Choroid plexus epithelial cell (primary cell): Measurements from ENCODE around the gene NSFL1C.
"Not testable (repeated sequence)": the region's sequence is repeated elsewhere in the genome, so short reads cannot be mapped to it uniquely, and the experiment has no call there.

ENCODE experiments used
- DNase-seq: peaks from one replicate; pipeline ENCODE4 v3.0.0-alpha.2; 2010; ENCODE audit warnings: low read depth
- H3K4me3 ChIP-seq: 2 replicates; pipeline ENCODE4 v1.5.1; 2011; ENCODE audit warnings: low read depth, mild to moderate bottlenecking, control low read depth, low read length, moderate library complexity
- TF ChIP-seq, protein P1 (sequence below): conservative IDR thresholded peaks from 2 replicates; pipeline ENCODE4 v1.5.1; 2011; ENCODE audit warnings: low read depth, mild to moderate bottlenecking, control low read depth, inconsistent platforms, low read length, moderate library complexity

Gene NSFL1C

DNA sequence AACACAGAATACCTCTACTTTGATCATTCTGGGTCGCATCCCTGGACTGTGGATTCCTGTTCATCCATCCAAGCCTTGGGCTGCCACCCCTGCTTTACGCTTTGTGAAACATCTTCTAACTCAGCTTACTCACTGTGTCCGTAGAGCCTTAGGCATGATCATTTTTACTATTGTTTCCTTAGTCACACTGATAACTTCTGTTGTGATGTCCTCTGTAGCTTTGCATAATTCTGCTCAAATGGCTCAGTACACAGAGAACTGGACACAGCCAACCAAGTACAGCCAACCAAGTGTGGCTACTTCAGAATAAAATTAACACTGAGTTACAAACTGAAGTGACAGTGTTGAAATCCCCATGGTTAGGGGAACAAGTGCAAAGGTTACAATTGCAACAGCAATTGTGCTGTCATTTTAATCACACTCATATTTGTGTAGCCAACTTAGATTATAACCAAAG is 65.2 kb downstream of the NSFL1C start:
- no peak overlapping the region for H3K4me3 ChIP-seq
- TF ChIP-seq, protein P1, sequence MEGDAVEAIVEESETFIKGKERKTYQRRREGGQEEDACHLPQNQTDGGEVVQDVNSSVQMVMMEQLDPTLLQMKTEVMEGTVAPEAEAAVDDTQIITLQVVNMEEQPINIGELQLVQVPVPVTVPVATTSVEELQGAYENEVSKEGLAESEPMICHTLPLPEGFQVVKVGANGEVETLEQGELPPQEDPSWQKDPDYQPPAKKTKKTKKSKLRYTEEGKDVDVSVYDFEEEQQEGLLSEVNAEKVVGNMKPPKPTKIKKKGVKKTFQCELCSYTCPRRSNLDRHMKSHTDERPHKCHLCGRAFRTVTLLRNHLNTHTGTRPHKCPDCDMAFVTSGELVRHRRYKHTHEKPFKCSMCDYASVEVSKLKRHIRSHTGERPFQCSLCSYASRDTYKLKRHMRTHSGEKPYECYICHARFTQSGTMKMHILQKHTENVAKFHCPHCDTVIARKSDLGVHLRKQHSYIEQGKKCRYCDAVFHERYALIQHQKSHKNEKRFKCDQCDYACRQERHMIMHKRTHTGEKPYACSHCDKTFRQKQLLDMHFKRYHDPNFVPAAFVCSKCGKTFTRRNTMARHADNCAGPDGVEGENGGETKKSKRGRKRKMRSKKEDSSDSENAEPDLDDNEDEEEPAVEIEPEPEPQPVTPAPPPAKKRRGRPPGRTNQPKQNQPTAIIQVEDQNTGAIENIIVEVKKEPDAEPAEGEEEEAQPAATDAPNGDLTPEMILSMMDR = no peak
- DNase-seq = no peak

DNA sequence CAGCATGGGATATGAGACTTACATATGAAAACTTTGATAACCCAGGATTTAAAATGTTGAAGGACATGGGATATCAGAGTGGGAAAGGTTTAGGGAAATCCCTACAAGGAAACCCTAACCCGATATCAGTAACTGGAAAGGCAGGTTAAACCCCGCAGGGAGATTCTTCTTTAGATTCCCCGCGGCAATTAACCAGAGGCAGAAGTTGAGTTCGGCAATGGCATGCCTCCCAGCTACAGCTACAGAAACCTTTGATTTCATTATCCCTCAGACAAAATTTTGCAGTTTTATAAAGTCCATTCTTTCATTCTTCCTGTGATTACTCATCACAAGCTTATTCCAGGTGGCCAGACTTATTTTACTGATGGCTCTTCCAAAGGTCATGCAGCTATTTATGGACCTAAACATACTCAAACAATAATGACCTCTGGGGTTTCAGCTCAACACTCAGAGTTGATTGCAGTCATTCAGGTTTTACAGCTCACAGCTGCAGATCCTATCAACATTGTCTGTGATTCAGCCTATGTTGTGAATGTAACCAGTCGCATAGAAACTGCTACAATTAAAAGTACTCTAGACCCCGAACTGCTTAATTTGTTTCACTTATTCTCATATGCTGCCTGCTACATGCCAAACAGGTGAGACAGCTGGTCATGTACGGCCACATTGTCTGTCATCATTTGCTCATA is 66.8 kb downstream of the NSFL1C start:
- not testable (repeated sequence) for H3K4me3 ChIP-seq
- DNase-seq = peak; percentile 57

DNA sequence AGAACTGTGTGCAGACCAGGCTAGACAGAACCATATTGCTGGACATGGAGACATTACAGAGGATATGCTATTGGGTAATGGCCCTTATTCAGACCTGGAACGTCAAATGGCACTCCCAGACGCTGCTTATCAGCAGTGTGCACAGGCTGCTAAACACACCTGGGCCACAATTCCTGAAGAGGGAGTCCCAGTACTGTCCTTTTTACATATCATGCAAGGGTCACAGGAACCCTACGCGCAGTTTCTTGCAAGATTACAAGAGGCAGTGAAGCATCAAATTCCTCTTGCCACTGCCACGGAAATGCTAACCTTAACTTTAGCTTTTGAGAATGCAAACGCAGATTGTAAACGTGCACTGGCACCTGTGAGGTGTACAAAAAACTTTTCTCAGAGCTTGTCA is 68.5 kb downstream of the NSFL1C start:
- not testable (repeated sequence) for H3K4me3 ChIP-seq, DNase-seq

DNA sequence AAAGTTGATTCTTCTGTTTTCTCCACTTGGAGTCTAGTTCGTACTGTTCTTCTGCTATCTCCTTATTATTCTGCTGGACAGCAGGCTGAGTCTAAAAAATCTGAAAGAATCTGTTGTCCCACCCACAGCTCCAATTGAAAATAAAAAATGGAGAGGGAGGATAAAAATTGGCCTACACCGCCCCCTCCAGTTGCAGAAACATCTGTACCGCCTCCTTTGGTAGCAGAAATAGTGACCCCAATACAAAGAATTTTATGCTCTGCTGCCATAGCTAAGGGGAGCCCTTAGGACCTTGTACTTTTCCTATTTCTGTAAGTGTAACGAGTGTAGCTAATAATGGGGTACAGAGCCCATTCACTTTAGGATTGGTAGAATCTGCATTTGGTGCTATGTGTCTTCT is 68.9 kb downstream of the NSFL1C start:
- no peak overlapping the region for H3K4me3 ChIP-seq
- TF ChIP-seq, protein P1 = peak; percentile 52
- peak; percentile 49 for DNase-seq

DNA sequence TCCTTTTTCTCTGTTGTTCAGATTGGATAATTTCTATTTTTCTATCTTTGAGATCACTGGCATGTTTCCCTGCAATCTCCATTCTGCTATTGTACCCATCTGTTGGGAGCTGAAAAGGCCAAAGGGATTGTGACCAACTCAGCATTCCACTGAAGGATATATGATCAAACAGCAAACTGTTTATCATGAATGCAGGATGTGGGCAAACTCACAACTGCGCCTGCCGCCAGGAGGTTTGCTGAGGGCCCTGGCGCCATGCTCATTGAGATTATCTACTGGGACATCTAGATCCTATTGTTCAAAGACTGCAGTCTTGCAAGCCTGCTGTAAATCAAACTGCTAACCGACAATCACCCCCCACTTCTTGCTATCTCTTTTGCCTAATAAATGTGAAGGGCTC is 69.9 kb downstream of the NSFL1C start:
- TF ChIP-seq, protein P1 = no peak
- H3K4me3 ChIP-seq = no peak overlapping the region
- no peak for DNase-seq

DNA sequence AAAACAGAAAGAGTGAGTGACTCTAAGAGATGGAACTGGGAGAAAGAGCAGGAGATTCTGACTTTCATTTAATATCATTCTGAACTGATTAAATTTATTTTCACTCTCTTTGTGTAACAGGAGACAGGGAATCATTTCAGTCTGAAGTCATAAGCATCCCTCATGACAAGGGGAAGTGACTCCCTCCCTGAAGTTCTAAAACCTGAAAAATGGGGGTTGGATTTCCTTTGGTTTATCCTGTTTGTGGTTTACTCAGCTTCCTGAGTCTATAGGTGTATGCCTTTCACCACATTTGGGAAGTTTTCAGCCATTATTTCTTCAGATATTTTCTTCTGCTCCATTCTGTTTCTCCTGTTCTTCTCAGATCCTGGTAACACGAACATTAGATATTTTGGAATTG is 70.4 kb downstream of the NSFL1C start:
- no peak overlapping the region for H3K4me3 ChIP-seq
- no peak for DNase-seq
- TF ChIP-seq, protein P1 = no peak

DNA sequence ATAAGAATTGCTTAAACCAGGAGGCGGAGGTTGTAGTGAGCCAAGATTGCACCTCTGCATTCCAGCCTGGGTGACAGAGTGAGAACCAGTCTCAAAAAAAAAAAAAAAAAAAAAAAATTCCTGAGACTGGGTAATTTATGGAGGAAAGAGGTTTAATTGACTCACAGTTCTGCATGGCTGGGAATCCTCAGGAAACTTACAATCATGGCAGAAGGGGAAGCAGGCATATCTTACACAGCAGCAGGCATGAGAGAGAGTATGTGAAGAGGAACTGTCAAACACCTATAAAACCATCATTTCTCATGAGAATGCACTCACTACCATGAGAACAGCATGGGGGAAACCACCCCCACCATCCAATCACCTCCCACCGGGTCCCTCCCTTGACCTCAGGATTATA is 72.0 kb downstream of the NSFL1C start:
- H3K4me3 ChIP-seq = no peak overlapping the region
- DNase-seq = no peak
- TF ChIP-seq, protein P1 = no peak

DNA sequence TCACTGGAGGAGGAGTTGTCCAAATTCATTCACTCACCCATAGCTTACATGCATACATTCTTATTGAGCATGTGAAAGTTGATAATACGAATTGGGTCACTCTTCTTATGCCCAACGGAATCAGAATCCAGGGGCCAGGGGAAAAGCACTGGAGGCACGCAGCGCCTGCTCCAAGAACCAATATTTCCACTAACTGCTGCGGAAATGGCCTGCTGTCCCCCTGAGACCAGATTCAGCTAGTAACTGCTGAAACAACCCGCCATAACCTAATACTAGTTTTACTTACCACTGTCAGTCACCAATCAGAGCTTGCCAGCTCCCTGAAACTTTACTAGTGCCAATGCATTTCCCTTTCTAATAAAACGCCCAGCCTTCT is 73.2 kb downstream of the NSFL1C start:
- TF ChIP-seq, protein P1 = no peak
- peak overlapping the region; percentile 75 for H3K4me3 ChIP-seq
- no peak for DNase-seq
